ENCODE results near the gene COL12A1. TPM values are rescaled to one million over a fixed set of nuclear protein-coding genes. Genes with fewer than 3 reads are reported as not detected.

The COL12A1 gene
- total RNA-seq, 2 experiments from 2014 or later, result not detected

- no peak overlapping the region for H3K27ac ChIP-seq (ENCODE audit: low read depth in 1 of 2, low read length in 2 of 2)
- POLR2A ChIA-PET, result interaction anchor here (2.1 kb wide), 1 partner anchor 1469 kb away, joined by 9 read pairs; no protein-coding TSS in a partner anchor
- intact Hi-C loops (cut with DNase I, micrococcal nuclease), result loop anchor here (1.0 to 2.0 kb wide), 6 partner anchors 1118 to 1534 kb away; no protein-coding TSS in a partner anchor
- peaks cover 0 to 8% of the 10 kb centered on the region in 2 experiments for H3K9me3 ChIP-seq (ENCODE audit: control insufficient read depth in 1 of 2, insufficient read depth in 1 of 2, low read length in 2 of 2)
- CTCF ChIA-PET, result interaction anchor here (0.6 to 5.8 kb wide), 17 partner anchors 32 to 1596 kb away, joined by 3 to 90 read pairs (median 3); no protein-coding TSS in a partner anchor
- peak overlapping the region; percentile 35 for H3K4me3 ChIP-seq (ENCODE audit: low read length)
- Mint-ChIP-seq H3K27me3 (peaks cover 86% of the 10 kb centered on the region), H3K4me1 (ENCODE audit: low read depth) (peaks cover 54% of the 10 kb centered on the region), H3K9me3 (no peaks in the 10 kb centered on the region), H3K27ac (no peak overlapping the region), H3K36me3 (ENCODE audit: low read depth) (no peaks in the 10 kb centered on the region), H3K4me3 (peak overlapping the region; percentile 72)
- H3K27me3 ChIP-seq (ENCODE audit: control insufficient read depth in 1 of 2, insufficient read depth in 2 of 2, low read length in 2 of 2), result peaks cover 45 to 60% of the 10 kb centered on the region in 2 experiments
- peak; percentile 67 to 87 (median 76) for DNase-seq
- TF ChIP-seq CTCF (IDR thresholded peaks at IDR 0.05), result peak; percentile 85
- H3K36me3 ChIP-seq (ENCODE audit: insufficient read depth, low read length), result no peaks in the 10 kb centered on the region
- peaks cover 53% of the 10 kb centered on the region for H3K4me1 ChIP-seq (ENCODE audit: insufficient read depth, low read length)
- ATAC-seq (ENCODE audit: poor library complexity), result peak; percentile 84
Observed at GRCh38 chr6:75208298-75209183, 2.7 kb upstream of the COL12A1 start.

- peak overlapping the region; percentile 70 for H3K4me3 Mint-ChIP-seq
- H3K4me1 Mint-ChIP-seq (ENCODE audit: low read depth), result peaks cover 63% of the 10 kb centered on the region
- peak in 1 of 14 experiments; percentile 9 for DNase-seq
- Histone ChIP-seq H3K27ac (ENCODE audit: low read depth in 1 of 2, low read length in 2 of 2) (no peak overlapping the region), H3K4me1 (ENCODE audit: insufficient read depth, low read length) (peaks cover 62% of the 10 kb centered on the region), H3K27me3 (ENCODE audit: control insufficient read depth in 1 of 2, insufficient read depth in 2 of 2, low read length in 2 of 2) (peaks cover 59 to 75% of the 10 kb centered on the region in 2 experiments), H3K4me3 (ENCODE audit: low read length) (peak overlapping the region; percentile 16), H3K9me3 (ENCODE audit: control insufficient read depth in 1 of 2, insufficient read depth in 1 of 2, low read length in 2 of 2) (peaks cover 0 to 14% of the 10 kb centered on the region in 2 experiments), H3K36me3 (ENCODE audit: insufficient read depth, low read length) (no peaks in the 10 kb centered on the region)
- H3K27me3 Mint-ChIP-seq, result peaks cover 92% of the 10 kb centered on the region
- no peaks in the 10 kb centered on the region for H3K36me3 Mint-ChIP-seq (ENCODE audit: low read depth)
- H3K9me3 Mint-ChIP-seq, result no peaks in the 10 kb centered on the region
- no peak overlapping the region for H3K27ac Mint-ChIP-seq
- no peak for TF ChIP-seq CTCF (IDR thresholded peaks at IDR 0.05)
- POLR2A ChIA-PET, result interaction anchor here (0.6 kb wide), 1 partner anchor 37 kb away, joined by 3 read pairs; the partner anchor contains the start of gene COX7A2
- intact Hi-C loops (cut with DNase I, micrococcal nuclease), result no loop called here
- no peak for ATAC-seq (ENCODE audit: poor library complexity)
- CTCF ChIA-PET, result interaction anchor here (5.8 kb wide), 1 partner anchor 1469 kb away, joined by 90 read pairs; no protein-coding TSS in a partner anchor
Observed at GRCh38 chr6:75206576-75207342, 906 bp upstream of the COL12A1 start.
